Testis (tissue), 3 donors: ENCODE data around the gene FKBP7. TPM values are rescaled to one million over a fixed set of nuclear protein-coding genes. Genes with fewer than 3 reads are reported as not detected.

Experiments
- DNase-seq: peaks from one replicate; pipeline ENCODE4 v3.0.0-alpha.2; 2019
- H3K27ac ChIP-seq, 2 donors: fragments of 200-600 bp; sonication (generic); one replicate each; pipeline ENCODE4 v1.5.1; 2019
- H3K27me3 ChIP-seq: fragments of 200-600 bp; sonication (generic); one replicate; pipeline ENCODE4 v1.5.1; 2019
- H3K36me3 ChIP-seq: fragments of 200-600 bp; sonication (generic); one replicate; pipeline ENCODE4 v1.5.1; 2017; ENCODE audit warnings: low read depth; ENCODE audit errors: missing control alignments
- H3K4me1 ChIP-seq: fragments of 200-600 bp; sonication (generic); one replicate; pipeline ENCODE4 v1.5.1; 2019
- H3K4me3 ChIP-seq, 2 donors: fragments of 200-600 bp; sonication (generic); one replicate each; pipeline ENCODE4 v1.5.1; 2017 to 2019
- H3K9me3 ChIP-seq: fragments of 200-600 bp; sonication (generic); one replicate; pipeline ENCODE4 v1.5.1; 2017
- POLR2A ChIP-seq: fragments of 450-650 bp; IDR thresholded peaks from one replicate; pipeline ENCODE4 v1.6.1; 2017; ENCODE audit warnings: antibody characterized with exemption, mild to moderate bottlenecking, moderate library complexity
- WGBS, 2 donors: methylation state at CpG; one replicate each; pipeline ENCODE4 v1.1.5; 2018; 5-methylcytosine and 5-hydroxymethylcytosine counted together
- intact Hi-C: fragments of 100-400 bp; cut with DNase I; formaldehyde crosslinking; loops from one replicate; pipeline ENCODE4 v1.15.1; 2023; ENCODE audit warnings: low total_unique reads
- polyA plus RNA-seq: library from polyadenylated mRNA; stranded (reverse); fragments of 350-450 nt; fragmentation: Illumina TruSeq; extraction: RNeasy Lipid Tissue Mini Kit (QIAGEN cat#74804); gene quantifications from one replicate; pipeline ENCODE4 v1.2.3, GENCODE V29; 2014; ENCODE audit warnings: low read depth, low replicate concordance; ENCODE audit not compliant: insufficient read depth
- total RNA-seq, 2 donors: library from RNA; depleted of rRNA; stranded (reverse); fragments of >200 nt; gene quantifications; one replicate each; pipeline ENCODE4 v1.2.3, GENCODE V29; 2016
- TF ChIP-seq, protein P1 (sequence below), 3 experiments: fragments of 450-650 bp in 2 of 3; fragments of 200-600 bp in 1 of 3; sonication (generic) in 1 of 3; IDR thresholded peaks; one replicate each; pipeline ENCODE4 v1.5.1; 2016 to 2019; ENCODE audit warnings: antibody characterized with exemption in 3 of 3, mild to moderate bottlenecking in 2 of 3, moderate library complexity in 1 of 3

The FKBP7 gene
- total and polyA plus RNA-seq, 3 donors from 2014 or later: 10.1 to 27.4 (median 25.6) TPM

DNA sequence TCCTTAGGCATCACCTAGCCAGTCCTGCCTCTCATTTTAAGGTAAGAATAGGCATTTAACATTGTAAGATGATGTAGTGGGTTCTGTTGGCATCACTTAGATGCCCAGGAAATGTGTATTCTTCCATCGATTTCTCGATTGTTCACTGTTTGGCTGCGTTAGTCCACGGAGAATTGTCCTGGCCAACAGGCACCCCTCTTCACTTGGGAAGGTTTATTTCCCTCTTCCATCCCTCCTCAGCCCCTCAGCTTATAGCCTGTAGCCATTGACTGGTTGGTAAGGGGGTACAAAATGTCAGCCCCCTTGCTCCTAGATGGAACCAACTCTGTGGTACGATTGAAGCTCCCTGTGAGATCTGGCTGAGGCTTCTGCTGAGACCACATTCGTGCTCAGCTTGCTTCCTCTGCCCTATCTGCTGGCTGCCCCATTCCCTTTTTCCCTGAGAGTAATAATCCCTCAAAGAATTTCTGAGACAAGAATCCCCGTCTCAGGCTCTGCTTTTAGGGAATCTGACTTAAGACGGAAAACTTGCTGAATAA is 45.3 kb upstream of the FKBP7 start:
- Histone ChIP-seq H3K27ac (peak overlapping the region; percentile 66 to 69), H3K27me3 (no peaks in the 10 kb centered on the region), H3K4me3 (peak overlapping the region; percentile 60 to 74), H3K9me3 (no peaks in the 10 kb centered on the region), H3K36me3 (no peaks in the 10 kb centered on the region), H3K4me1 (peaks cover 9% of the 10 kb centered on the region)
- TF ChIP-seq POLR2A: no peak
- TF ChIP-seq, protein P1, sequence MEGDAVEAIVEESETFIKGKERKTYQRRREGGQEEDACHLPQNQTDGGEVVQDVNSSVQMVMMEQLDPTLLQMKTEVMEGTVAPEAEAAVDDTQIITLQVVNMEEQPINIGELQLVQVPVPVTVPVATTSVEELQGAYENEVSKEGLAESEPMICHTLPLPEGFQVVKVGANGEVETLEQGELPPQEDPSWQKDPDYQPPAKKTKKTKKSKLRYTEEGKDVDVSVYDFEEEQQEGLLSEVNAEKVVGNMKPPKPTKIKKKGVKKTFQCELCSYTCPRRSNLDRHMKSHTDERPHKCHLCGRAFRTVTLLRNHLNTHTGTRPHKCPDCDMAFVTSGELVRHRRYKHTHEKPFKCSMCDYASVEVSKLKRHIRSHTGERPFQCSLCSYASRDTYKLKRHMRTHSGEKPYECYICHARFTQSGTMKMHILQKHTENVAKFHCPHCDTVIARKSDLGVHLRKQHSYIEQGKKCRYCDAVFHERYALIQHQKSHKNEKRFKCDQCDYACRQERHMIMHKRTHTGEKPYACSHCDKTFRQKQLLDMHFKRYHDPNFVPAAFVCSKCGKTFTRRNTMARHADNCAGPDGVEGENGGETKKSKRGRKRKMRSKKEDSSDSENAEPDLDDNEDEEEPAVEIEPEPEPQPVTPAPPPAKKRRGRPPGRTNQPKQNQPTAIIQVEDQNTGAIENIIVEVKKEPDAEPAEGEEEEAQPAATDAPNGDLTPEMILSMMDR (IDR thresholded peaks at IDR 0.05): no peak
- intact Hi-C loops: no loop called here
- no peak for DNase-seq
- WGBS, 2 donors: 29 to 34% methylated on average over 8 of the region's 8 CpGs

DNA sequence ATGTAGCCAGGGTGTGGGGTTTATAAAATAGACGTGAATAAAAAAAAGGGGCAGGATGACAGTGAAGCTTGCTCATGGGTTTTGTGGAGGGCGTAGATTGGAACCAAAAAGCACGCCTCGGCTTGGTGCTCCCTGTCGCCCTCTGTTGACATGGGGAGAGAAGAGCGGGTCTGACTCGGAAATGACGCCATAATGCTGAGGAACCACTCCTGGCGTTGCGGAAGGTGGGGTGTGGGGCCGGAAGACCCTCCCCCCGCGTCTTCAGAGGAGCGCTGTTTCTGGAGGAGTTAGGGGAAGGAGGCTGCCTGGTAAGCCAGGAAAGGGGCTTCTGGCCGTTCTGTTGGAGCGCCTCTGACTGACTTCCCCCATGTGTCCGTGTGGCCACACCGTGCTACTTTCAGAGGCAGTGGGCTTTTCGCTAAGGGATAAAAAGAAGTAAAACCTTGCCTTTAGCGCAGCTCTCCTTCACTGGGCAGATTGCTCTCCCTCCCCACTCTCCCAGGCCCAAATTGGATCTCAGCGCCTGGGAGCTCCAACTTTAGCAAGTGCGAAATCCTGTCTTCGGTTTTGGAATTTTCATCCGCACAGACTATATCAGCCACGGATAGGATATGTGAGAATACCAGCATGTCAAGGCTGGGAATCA is 44.7 kb upstream of the FKBP7 start:
- Histone ChIP-seq H3K4me3 (peak overlapping the region; percentile 60 to 74), H3K27ac (peak overlapping the region; percentile 66 to 69), H3K4me1 (peaks cover 9% of the 10 kb centered on the region), H3K9me3 (no peaks in the 10 kb centered on the region), H3K36me3 (no peaks in the 10 kb centered on the region), H3K27me3 (no peaks in the 10 kb centered on the region)
- 5 to 20% methylated on average over 22 to 25 of the region's 25 CpGs for WGBS, 2 donors
- intact Hi-C loops: no loop called here
- DNase-seq: peak; percentile 93
- TF ChIP-seq, protein P1 (IDR thresholded peaks at IDR 0.05): peak; percentile 49 to 75 (median 68)
- no peak for TF ChIP-seq POLR2A

DNA sequence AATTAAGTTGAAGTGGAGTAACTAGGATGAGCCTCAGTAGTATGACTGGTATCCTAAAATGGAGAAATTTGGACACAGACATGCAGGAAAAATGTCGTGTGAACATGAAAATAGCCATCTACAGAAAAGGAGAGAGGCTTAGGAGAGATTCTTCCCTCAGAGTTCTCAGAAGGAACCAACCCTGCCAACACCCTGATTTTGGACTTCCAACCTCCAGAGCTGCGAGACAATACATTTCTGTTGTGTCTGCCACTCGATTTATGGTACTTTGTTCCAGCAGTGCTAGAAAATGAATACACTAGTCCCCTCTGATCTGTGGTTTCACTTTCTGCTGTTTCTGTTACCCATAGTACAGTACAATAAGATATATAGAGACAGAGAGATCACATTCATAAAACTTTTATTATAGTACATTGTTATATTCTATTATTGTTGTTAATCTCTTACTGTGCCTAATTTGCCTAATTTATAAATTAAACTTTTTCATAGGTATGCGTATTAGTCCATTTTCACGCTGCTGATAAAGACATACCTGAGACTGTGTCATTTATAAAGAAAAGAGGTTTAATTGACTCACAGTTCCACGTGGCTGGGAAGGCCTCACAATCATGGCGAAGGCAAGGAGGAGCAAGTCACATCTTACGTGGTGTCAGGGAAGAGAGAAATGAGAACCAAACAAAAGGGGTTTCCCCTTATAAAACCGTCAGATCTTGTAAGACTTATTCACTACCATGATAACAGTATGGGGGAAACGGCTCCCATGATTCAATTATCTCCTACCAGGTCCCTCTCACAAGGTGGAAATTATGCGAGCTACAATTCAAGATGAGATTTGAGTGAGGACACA is 43.1 kb upstream of the FKBP7 start:
- intact Hi-C loops: no loop called here
- TF ChIP-seq, protein P1 (IDR thresholded peaks at IDR 0.05): no peak
- no peak for TF ChIP-seq POLR2A
- Histone ChIP-seq H3K36me3 (no peaks in the 10 kb centered on the region), H3K4me3 (no peak overlapping the region), H3K27me3 (no peaks in the 10 kb centered on the region), H3K9me3 (no peaks in the 10 kb centered on the region), H3K27ac (no peak overlapping the region), H3K4me1 (peaks cover 9% of the 10 kb centered on the region)
- 78 to 79% methylated on average over 11 of the region's 11 CpGs for WGBS, 2 donors
- no peak for DNase-seq

DNA sequence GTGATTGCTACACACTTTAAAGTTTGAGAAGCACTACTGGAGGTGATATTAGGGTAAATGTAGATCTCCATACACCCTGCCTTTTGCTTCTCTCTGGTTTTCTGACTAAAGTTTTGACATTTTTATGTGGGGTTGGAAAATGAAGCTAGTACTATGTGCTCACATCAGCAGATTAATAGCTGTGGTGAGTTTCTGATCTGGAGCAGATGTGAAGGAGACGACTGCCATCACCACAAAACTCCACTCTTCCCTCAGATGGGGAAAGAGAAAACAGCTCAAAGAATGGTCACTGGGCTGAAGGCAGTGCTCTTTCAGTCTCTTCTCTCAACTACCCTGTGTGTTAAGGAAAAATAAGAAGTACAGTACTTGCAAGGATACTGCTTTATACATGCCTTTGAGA is 39.1 kb upstream of the FKBP7 start:
- intact Hi-C loops: no loop called here

More for the DNA sequence above, 39.1 kb upstream of the FKBP7 start:
- Histone ChIP-seq H3K27me3 (no peaks in the 10 kb centered on the region), H3K4me1 (no peaks in the 10 kb centered on the region), H3K4me3 (no peak overlapping the region), H3K36me3 (no peaks in the 10 kb centered on the region), H3K27ac (no peak overlapping the region), H3K9me3 (no peaks in the 10 kb centered on the region)
- DNase-seq: no peak
- no peak for TF ChIP-seq POLR2A
- TF ChIP-seq, protein P1 (IDR thresholded peaks at IDR 0.05): no peak
- 73 to 82% methylated on average over 1 of the region's 1 CpG for WGBS, 2 donors
